A673 (cell line): ENCODE measurements around the gene FBXL22. TPM values are rescaled to one million over a fixed set of nuclear protein-coding genes. Genes with fewer than 3 reads are reported as not detected.

Source experiments
- BruUV-seq: library from RNA; stranded (reverse); fragments of 400-500 nt; replicated peaks from 2 replicates; lab custom pipeline; 2021; lab: Mats Ljungman, UMichigan
- CTCF ChIA-PET: fragments of 300-600 bp; sonication (Branson Sonifier 250); formaldehyde crosslinking; loops from one replicate; lab custom pipeline; 2022; ENCODE audit warnings: antibody characterized with exemption; lab: Charles Lee
- POLR2A ChIA-PET: fragments of 300-600 bp; sonication (Branson Sonifier 250); formaldehyde crosslinking; loops from one replicate; lab custom pipeline; 2022; ENCODE audit warnings: antibody characterized with exemption; ENCODE audit not compliant: low non-redundant PET; lab: Charles Lee
- DNase-seq: peaks from one replicate; pipeline ENCODE4 v3.0.0-alpha.2; 2015; ENCODE audit warnings: low spot score
- H3K27ac ChIP-seq: fragments of 200-600 bp; sonication (generic); 2 replicates; pipeline ENCODE4 v1.5.1; 2016; ENCODE audit warnings: mixed run types, low read depth, mild to moderate bottlenecking, mixed read lengths, antibody characterized with exemption, low read length; ENCODE audit not compliant: poor library complexity, severe bottlenecking
- H3K27me3 ChIP-seq: fragments of 200-600 bp; sonication (generic); replicated peaks from 2 replicates; pipeline ENCODE4 v1.6.1; 2017; ENCODE audit warnings: mixed run types, low read depth, mild to moderate bottlenecking, mixed read lengths, antibody characterized with exemption, low read length; ENCODE audit not compliant: insufficient read depth, poor library complexity
- H3K36me3 ChIP-seq: fragments of 200-600 bp; sonication (generic); 2 replicates; pipeline ENCODE4 v1.6.1; 2016; ENCODE audit warnings: mixed run types, mild to moderate bottlenecking, mixed read lengths, antibody characterized with exemption, low read length; ENCODE audit not compliant: insufficient read depth, poor library complexity, severe bottlenecking
- H3K4me1 ChIP-seq: fragments of 200-600 bp; sonication (generic); 2 replicates; pipeline ENCODE4 v1.6.1; 2017; ENCODE audit warnings: mixed run types, mild to moderate bottlenecking, mixed read lengths, antibody characterized with exemption, low read length; ENCODE audit not compliant: insufficient read depth, poor library complexity, severe bottlenecking
- H3K4me3 ChIP-seq: fragments of 200-600 bp; sonication (generic); 2 replicates; pipeline ENCODE4 v1.5.1; 2016; ENCODE audit warnings: low read depth, mixed run types, mild to moderate bottlenecking, mixed read lengths, low read length; ENCODE audit not compliant: poor library complexity, severe bottlenecking
- H3K9me3 ChIP-seq: fragments of 200-600 bp; sonication (generic); 2 replicates; pipeline ENCODE4 v1.6.1; 2016; ENCODE audit warnings: mixed run types, low read depth, mild to moderate bottlenecking, mixed read lengths, antibody characterized with exemption, low read length; ENCODE audit not compliant: poor library complexity, severe bottlenecking
- EZH2 ChIP-seq: fragments of 200-600 bp; sonication (generic); IDR thresholded peaks from 2 replicates; pipeline ENCODE4 v1.6.1; 2017; ENCODE audit warnings: borderline replicate concordance, low read depth, mild to moderate bottlenecking, mixed read lengths, antibody characterized with exemption, low read length; ENCODE audit not compliant: poor library complexity, severe bottlenecking
- intact Hi-C: fragments of 100-400 bp; cut with micrococcal nuclease; formaldehyde crosslinking; loops from one replicate; pipeline ENCODE4 v1.10.0; 2022; ENCODE audit not compliant: unreplicated experiment
- total RNA-seq: library from RNA; stranded (reverse); gene quantifications from 2 replicates; pipeline ENCODE4 v1.2.3, GENCODE V29; 2021
- TF ChIP-seq, protein P1 (sequence below): fragments of 300-800, 200-600 bp; sonication (generic); conservative IDR thresholded peaks from 2 replicates; pipeline ENCODE4 v1.5.1; 2017; ENCODE audit warnings: low read depth, mild to moderate bottlenecking, antibody characterized with exemption, low read length, moderate library complexity, mixed read lengths

The FBXL22 gene
- total RNA-seq, 1 experiment from 2014 or later: 0.52 TPM

DNA sequence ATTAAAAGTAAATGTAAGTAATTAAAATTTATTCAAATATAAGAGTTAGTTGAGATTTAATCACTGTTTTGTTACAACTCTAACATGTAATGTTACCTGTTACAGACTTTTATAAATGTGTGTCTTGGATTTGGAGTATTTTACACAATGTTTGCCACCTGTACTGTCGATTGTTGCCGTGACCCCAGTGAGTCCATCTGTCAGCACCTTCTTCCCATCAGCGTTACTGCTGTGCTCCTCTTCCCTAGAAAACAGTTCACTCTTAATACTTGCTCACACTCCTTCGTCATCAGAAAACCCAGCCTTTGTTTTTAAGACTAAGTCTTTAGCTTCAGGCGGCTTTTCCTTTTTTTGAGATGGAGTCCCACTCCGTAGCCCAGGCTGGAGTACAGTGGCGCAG is 40.5 kb upstream of the FBXL22 start:
- ChIA-PET POLR2A (no interaction called here), CTCF (no interaction called here)
- H3K27me3 ChIP-seq: no peaks in the 10 kb centered on the region
- TF ChIP-seq, protein P1, sequence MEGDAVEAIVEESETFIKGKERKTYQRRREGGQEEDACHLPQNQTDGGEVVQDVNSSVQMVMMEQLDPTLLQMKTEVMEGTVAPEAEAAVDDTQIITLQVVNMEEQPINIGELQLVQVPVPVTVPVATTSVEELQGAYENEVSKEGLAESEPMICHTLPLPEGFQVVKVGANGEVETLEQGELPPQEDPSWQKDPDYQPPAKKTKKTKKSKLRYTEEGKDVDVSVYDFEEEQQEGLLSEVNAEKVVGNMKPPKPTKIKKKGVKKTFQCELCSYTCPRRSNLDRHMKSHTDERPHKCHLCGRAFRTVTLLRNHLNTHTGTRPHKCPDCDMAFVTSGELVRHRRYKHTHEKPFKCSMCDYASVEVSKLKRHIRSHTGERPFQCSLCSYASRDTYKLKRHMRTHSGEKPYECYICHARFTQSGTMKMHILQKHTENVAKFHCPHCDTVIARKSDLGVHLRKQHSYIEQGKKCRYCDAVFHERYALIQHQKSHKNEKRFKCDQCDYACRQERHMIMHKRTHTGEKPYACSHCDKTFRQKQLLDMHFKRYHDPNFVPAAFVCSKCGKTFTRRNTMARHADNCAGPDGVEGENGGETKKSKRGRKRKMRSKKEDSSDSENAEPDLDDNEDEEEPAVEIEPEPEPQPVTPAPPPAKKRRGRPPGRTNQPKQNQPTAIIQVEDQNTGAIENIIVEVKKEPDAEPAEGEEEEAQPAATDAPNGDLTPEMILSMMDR: no peak
- no peak for TF ChIP-seq EZH2
- no peaks in the 10 kb centered on the region for H3K9me3 ChIP-seq
- H3K36me3 ChIP-seq: peaks cover 22% of the 10 kb centered on the region
- BruUV-seq: no TSS peak
- intact Hi-C loops: no loop called here
- H3K4me1 ChIP-seq: peaks cover 23% of the 10 kb centered on the region
- no peak overlapping the region for H3K27ac ChIP-seq
- no peak overlapping the region for H3K4me3 ChIP-seq
- DNase-seq: no peak

DNA sequence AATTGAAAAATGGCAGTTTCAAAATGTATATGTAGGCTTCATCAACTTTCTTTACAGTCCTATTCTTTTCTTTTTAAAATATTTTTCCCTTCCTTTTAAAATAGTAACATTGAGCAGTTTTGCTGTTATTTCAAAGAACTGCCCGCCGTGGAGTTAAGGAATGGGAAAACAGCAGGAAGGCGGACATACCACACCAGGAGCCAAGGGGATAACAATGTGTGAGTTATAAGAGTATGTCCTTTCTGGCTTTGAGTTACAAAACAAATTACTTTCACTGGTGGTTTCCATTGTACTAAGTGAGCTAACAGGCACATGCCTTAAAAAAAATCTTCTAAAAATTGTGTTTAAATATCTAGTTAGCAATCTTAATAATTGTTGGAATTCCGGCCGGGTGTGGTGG is 37.4 kb upstream of the FBXL22 start:
- BruUV-seq: no TSS peak
- Histone ChIP-seq H3K36me3 (peaks cover 44% of the 10 kb centered on the region), H3K27ac (no peak overlapping the region), H3K4me3 (no peak overlapping the region), H3K27me3 (no peaks in the 10 kb centered on the region), H3K9me3 (no peaks in the 10 kb centered on the region), H3K4me1 (no peaks in the 10 kb centered on the region)
- DNase-seq: no peak
- intact Hi-C loops: no loop called here
- TF ChIP-seq, protein P1: no peak
- TF ChIP-seq EZH2: no peak
- ChIA-PET POLR2A (no interaction called here), CTCF (no interaction called here)

GRCh38 chr15:63560741-63561448 is 36.3 kb upstream of the FBXL22 start:
- H3K4me1 ChIP-seq: no peaks in the 10 kb centered on the region
- no peak for DNase-seq
- no peaks in the 10 kb centered on the region for H3K27me3 ChIP-seq
- TF ChIP-seq, protein P1: no peak
- intact Hi-C loops: no loop called here
- CTCF ChIA-PET: no interaction called here
- no peak overlapping the region for H3K27ac ChIP-seq
- no peaks in the 10 kb centered on the region for H3K9me3 ChIP-seq
- no TSS peak for BruUV-seq
- peaks cover 44% of the 10 kb centered on the region for H3K36me3 ChIP-seq
- H3K4me3 ChIP-seq: no peak overlapping the region
- POLR2A ChIA-PET: no interaction called here
